HL-60 (cell line): Measurements from ENCODE around the gene TRAF1.

Experiments
- POLR2AphosphoS5 ChIP-seq: IDR thresholded peaks from 2 replicates; pipeline ENCODE4 v1.6.1; 2012; ENCODE audit warnings: low read depth
- TF ChIP-seq, protein P1 (sequence below): IDR thresholded peaks from one replicate; pipeline ENCODE4 v1.5.1; 2011; ENCODE audit warnings: low read length, control low read depth, inconsistent platforms; ENCODE audit not compliant: insufficient read depth

DNA sequence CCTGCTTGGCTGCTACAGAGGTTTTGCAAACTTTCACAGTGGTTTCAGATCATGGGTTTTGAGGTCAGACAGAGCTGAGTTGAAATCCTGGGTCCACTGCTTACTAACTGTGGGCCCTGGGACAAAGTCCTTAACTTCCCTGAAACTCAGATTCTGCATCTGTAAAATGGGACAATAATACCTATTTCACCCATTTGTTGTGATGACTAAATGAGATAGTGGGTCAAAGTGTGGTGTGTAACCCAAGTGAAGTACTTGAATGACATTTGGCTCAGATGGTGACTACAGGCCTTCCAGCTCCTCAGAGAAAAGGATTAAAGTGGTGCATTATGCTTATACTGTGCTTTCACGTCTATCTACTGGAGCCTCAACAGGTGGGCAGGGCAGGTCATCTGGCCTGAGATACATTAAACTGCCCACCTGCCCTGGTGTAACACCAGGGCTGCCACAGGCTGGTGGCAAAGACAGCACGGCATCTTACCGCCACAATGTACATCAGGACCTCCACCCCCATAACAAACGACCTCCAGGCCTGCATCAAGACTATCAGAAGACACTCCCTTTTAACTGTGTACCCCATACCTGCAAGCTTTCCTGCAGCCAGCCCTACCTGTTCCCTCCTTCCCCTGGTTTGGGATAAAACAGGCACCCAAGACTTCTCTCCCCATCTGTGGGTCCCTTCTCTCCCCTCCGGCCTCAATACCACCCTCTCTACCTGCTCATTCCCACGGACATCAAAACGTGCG lies 846 bp upstream of the TRAF1 start:
- TF ChIP-seq, protein P1, sequence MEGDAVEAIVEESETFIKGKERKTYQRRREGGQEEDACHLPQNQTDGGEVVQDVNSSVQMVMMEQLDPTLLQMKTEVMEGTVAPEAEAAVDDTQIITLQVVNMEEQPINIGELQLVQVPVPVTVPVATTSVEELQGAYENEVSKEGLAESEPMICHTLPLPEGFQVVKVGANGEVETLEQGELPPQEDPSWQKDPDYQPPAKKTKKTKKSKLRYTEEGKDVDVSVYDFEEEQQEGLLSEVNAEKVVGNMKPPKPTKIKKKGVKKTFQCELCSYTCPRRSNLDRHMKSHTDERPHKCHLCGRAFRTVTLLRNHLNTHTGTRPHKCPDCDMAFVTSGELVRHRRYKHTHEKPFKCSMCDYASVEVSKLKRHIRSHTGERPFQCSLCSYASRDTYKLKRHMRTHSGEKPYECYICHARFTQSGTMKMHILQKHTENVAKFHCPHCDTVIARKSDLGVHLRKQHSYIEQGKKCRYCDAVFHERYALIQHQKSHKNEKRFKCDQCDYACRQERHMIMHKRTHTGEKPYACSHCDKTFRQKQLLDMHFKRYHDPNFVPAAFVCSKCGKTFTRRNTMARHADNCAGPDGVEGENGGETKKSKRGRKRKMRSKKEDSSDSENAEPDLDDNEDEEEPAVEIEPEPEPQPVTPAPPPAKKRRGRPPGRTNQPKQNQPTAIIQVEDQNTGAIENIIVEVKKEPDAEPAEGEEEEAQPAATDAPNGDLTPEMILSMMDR, result no peak
- no peak for TF ChIP-seq POLR2AphosphoS5
